IPS DF 6.9 (cell line): ENCODE results near the gene PROSER3.
A peak's percentile ranks its signal among the peaks of the same experiment; 100 is the strongest.

Experiments
- DNase-seq: peaks from one replicate; pipeline ENCODE4 v3.0.0-alpha.2; 2013; ENCODE audit warnings: low read depth, low spot score
- H3K27ac ChIP-seq: one replicate; pipeline ENCODE4 v1.5.1; 2013; ENCODE audit warnings: low read length, control low read depth
- H3K27me3 ChIP-seq: 2 replicates; pipeline ENCODE4 v1.6.1; 2013; ENCODE audit warnings: mild to moderate bottlenecking, low read length; ENCODE audit not compliant: control insufficient read depth, insufficient read depth
- H3K36me3 ChIP-seq: 2 replicates; pipeline ENCODE4 v1.6.1; 2013; ENCODE audit warnings: low read length; ENCODE audit not compliant: control insufficient read depth, insufficient read depth
- H3K4me1 ChIP-seq: 2 replicates; pipeline ENCODE4 v1.6.1; 2013; ENCODE audit warnings: low read length; ENCODE audit not compliant: control insufficient read depth, insufficient read depth
- H3K4me3 ChIP-seq: 2 replicates; pipeline ENCODE4 v1.5.1; 2013; ENCODE audit warnings: mild to moderate bottlenecking, low read length
- H3K9me3 ChIP-seq: 2 replicates; pipeline ENCODE4 v1.6.1; 2013; ENCODE audit warnings: low read length, inconsistent platforms; ENCODE audit not compliant: control insufficient read depth, insufficient read depth
- WGBS: extraction: QIAGEN DNeasy Blood & Tissue Kit; methylation state at CpG from one replicate; pipeline ENCODE4 v1.1.7; 2013; ENCODE audit warnings: mixed read lengths, missing lambda C conversion rate; ENCODE audit not compliant: insufficient read length, insufficient coverage; 5-methylcytosine and 5-hydroxymethylcytosine counted together

PROSER3 gene

DNA sequence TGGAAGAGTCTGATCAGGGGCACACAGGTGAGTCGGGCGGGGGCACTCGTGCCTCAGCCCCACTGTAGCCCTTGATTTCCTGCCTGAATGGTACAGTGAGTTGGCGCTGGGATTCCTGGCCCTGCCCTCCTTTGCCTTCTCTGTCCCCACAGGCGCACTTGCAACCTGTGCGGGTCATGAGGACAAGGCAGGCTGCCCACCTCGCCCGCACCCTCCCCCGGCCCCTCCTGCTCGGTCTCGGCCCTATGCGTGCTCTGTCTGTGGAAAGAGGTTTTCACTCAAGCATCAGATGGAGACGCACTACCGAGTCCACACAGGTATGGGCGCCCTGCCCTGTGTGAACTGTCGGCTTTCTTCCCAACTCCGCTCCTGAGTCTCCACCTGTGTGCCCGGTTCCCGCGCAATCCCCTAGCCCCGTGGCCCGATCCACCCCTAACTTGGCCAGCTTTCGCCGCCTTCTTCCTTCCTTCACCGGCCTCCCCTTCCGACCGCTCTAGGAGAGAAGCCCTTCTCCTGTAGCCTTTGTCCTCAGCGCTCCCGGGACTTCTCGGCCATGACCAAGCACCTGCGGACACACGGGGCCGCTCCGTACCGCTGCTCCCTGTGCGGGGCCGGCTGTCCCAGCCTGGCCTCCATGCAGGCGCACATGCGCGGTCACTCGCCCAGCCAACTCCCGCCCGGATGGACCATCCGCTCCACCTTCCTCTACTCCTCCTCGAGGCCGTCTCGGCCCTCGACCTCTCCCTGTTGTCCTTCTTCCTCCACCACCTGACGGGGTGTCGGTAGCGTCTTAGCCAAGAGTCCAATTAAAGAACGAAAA is 41.8 kb upstream of the PROSER3 start:
- Histone ChIP-seq H3K4me1 (peaks cover 8% of the 10 kb centered on the region), H3K4me3 (peak overlapping the region; percentile 74; the same call in 1 of the 2 replicates), H3K27ac (no peak overlapping the region), H3K9me3 (no peaks in the 10 kb centered on the region), H3K27me3 (no peaks in the 10 kb centered on the region), H3K36me3 (peaks cover 8% of the 10 kb centered on the region; the same call in 1 of the 2 replicates)
- DNase-seq, result no peak
- no CpG with 5 or more reads among the region's 52 CpGs for WGBS

DNA sequence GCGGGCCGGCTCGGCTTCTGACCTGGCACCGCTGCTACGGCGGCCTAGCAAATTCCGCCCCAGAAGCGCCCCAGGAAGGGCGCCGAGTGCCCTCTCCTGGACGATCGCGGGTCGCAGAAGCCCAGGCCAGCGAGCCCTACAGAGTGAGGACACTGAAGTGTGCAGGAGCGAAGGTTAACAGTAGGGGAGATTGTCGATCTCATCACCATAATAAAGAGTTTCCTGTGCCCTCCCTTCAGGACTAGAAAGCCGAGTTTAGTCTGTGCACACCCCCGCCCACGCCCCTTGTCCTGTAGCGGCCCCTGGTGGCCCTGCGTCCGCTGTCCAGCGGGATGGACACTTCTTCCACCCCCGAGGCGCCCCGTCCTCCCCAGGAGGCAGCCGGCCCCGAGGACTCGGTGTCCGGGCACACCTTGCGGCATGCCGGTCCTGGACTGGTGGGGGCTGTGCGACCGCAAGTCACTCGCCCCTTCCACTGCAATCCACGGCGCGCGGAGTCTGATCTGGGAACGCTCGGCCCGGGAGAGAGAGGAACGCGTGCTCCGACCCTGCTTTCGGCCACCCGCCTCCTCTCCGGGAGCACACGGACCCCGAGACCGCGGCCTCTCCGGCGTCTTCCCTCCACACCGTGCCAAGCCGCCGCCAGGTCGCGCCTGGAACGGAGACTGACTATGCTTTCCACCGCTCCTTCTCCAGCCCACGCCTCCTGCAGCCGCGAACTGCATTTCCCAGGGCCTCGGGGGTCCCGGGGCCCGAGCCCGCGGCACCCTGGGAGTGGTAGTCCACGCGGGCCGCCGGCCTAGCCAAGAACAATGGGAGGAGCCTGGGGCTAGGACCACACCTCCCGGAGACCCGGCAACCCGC is 40.9 kb upstream of the PROSER3 start:
- Histone ChIP-seq H3K9me3 (no peaks in the 10 kb centered on the region), H3K36me3 (peaks cover 12% of the 10 kb centered on the region), H3K4me3 (peak overlapping the region; percentile 74), H3K4me1 (peaks cover 8% of the 10 kb centered on the region), H3K27ac (no peak overlapping the region), H3K27me3 (no peaks in the 10 kb centered on the region)
- WGBS, result no CpG with 5 or more reads among the region's 77 CpGs
- DNase-seq, result peak; percentile 93

DNA sequence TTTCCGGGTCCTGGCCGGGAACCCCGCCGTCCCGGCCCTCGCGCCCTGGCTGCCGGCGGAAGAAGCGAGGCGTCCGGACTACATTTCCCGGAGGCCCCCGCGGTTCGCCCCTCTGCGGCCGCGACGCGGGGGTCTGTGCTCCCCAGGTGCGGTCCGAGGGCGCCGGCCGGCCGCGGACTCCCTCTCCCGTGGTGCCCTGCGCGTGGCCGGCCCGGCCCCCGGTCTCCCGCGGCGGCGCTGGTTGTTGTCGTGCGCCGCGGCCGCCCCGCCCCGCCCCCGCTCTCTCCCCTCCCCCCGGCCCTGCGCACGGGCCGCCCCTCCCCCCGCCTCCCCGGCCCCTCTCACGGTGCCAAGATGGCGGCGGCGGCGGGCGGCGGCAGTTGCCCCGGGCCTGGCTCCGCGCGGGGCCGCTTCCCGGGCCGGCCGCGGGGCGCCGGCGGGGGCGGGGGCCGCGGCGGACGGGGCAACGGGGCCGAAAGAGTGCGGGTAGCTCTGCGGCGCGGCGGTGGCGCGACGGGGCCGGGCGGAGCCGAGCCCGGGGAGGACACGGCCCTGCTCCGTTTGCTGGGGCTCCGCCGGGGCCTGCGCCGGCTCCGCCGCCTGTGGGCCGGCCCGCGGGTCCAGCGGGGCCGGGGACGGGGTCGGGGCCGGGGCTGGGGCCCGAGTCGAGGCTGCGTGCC is 40.2 kb upstream of the PROSER3 start, which contains the start of gene KMT2B:
KMT2B (plus strand) TSS at position 339 of the 680 bp plus-strand sequence; CDS start at position 355, 16 bp downstream.
- Histone ChIP-seq H3K27me3 (no peaks in the 10 kb centered on the region), H3K27ac (no peak within 1 kb of the TSS), H3K4me3 (peak within 1 kb of the TSS; percentile 89), H3K36me3 (peaks cover 19% of the 10 kb centered on the region), H3K4me1 (peaks cover 8% of the 10 kb centered on the region), H3K9me3 (no peaks in the 10 kb centered on the region)
- no peak for DNase-seq
- no CpG with 5 or more reads among the region's 109 CpGs for WGBS

DNA sequence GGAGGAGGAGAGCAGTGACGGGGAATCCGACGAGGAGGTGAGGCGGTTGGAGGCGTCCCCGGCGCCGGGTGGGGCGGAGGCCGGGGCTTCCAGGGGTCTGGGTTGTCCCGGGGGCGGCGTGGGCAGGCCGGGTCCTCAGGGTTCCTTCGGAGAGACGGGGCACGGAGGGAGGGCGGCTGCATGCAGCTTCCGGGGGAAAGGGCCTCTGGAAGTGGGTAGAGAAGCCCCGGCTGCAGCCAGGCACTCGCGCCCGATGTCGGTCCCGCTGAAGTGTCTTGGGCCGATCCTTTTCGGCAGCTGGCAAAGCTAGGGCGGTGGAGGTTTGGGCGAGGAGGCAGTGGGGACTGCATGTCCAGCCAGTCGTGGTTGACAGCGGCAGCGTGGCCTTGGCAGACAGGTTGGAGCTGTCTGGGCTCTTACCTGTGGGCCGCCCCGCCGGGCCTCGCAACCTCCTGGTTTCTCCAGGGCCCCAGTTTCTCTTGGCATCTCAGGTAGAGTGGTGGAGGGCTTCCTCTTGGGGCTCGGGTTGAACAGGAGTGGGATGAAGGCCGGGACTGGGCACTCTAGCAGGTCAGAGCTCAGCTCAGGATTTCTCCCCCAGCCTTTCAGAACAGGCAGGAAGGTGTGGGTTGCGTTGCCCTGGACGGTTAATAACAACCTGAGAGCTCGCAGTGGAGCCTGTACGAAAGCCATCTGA is 39.5 kb upstream of the PROSER3 start:
- no peak overlapping the region for H3K27ac ChIP-seq
- no peaks in the 10 kb centered on the region for H3K9me3 ChIP-seq
- WGBS, result no CpG with 5 or more reads among the region's 42 CpGs
- H3K4me1 ChIP-seq, result peaks cover 8% of the 10 kb centered on the region
- no peak for DNase-seq
- H3K27me3 ChIP-seq, result no peaks in the 10 kb centered on the region
- H3K4me3 ChIP-seq, result peak overlapping the region; percentile 89
- peaks cover 26% of the 10 kb centered on the region for H3K36me3 ChIP-seq

DNA sequence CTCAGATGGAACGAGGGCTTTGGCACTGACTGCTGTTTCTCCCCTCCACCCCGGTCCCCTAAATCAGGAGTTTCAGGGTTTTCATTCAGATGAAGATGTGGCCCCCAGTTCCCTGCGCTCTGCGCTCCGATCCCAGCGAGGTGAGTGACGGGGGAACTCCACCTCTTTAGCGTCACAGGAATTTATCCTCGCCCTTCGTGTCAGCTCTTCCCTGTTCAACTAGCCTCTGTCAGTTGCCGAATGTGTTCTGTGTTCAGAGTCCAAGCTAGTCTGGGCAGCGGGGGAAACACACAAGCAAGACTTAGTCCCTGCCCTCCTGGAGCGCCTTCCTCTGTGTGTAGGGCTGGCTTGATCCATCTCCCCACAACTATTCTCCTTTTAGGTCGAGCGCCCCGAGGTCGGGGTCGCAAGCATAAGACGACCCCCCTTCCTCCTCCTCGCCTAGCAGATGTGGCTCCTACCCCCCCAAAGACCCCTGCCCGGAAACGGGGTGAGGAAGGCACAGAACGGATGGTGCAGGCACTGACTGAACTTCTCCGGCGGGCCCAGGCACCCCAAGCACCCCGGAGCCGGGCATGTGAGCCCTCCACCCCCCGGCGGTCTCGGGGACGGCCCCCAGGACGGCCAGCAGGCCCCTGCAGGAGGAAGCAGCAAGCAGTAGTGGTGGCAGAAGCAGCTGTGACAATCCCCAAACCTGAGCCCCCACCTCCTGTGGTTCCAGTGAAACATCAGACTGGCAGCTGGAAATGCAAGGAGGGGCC is 38.4 kb upstream of the PROSER3 start:
- H3K36me3 ChIP-seq, result peaks cover 36% of the 10 kb centered on the region
- no CpG with 5 or more reads among the region's 32 CpGs for WGBS
- no peak overlapping the region for H3K27ac ChIP-seq
- no peaks in the 10 kb centered on the region for H3K27me3 ChIP-seq
- no peak for DNase-seq
- peaks cover 6% of the 10 kb centered on the region for H3K4me1 ChIP-seq
- H3K9me3 ChIP-seq, result no peaks in the 10 kb centered on the region
- H3K4me3 ChIP-seq, result no peak overlapping the region

DNA sequence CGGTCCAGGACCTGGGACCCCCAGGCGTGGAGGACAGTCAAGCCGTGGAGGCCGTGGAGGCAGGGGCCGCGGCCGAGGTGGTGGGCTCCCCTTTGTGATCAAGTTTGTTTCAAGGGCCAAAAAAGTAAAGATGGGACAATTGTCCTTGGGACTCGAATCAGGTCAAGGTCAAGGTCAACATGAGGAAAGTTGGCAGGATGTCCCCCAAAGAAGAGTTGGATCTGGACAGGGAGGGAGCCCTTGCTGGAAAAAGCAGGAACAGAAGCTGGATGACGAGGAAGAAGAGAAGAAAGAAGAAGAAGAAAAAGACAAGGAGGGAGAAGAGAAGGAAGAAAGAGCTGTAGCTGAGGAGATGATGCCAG is 37.8 kb upstream of the PROSER3 start:
- no peaks in the 10 kb centered on the region for H3K9me3 ChIP-seq
- H3K4me1 ChIP-seq, result peaks cover 6% of the 10 kb centered on the region
- no CpG with 5 or more reads among the region's 9 CpGs for WGBS
- H3K27ac ChIP-seq, result no peak overlapping the region
- H3K4me3 ChIP-seq, result no peak overlapping the region
- H3K36me3 ChIP-seq, result peaks cover 41% of the 10 kb centered on the region
- no peaks in the 10 kb centered on the region for H3K27me3 ChIP-seq
- no peak for DNase-seq

DNA sequence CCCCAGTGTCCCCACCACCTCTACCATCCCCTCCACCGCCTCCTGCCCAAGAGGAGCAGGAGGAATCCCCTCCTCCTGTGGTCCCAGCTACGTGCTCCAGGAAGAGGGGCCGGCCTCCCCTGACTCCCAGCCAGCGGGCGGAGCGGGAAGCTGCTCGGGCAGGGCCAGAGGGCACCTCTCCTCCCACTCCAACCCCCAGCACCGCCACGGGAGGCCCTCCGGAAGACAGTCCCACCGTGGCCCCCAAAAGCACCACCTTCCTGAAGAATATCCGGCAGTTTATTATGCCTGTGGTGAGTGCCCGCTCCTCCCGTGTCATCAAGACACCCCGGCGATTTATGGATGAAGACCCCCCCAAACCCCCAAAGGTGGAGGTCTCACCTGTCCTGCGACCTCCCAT is 37.3 kb upstream of the PROSER3 start:
- Histone ChIP-seq H3K36me3 (peaks cover 46% of the 10 kb centered on the region), H3K27ac (no peak overlapping the region)
- DNase-seq, result no peak

DNA sequence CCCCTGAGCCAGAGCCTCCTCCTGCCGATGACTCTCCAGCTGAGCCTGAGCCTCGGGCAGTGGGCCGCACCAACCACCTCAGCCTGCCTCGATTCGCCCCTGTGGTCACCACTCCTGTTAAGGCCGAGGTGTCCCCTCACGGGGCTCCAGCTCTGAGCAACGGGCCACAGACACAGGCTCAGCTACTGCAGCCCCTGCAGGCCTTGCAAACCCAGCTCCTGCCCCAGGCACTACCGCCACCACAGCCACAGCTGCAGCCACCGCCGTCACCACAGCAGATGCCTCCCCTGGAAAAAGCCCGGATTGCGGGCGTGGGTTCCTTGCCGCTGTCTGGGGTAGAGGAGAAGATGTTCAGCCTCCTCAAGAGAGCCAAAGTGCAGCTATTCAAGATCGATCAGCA is 36.6 kb upstream of the PROSER3 start:
- Histone ChIP-seq H3K4me1 (no peaks in the 10 kb centered on the region; the same call in 1 of the 2 replicates), H3K27me3 (no peaks in the 10 kb centered on the region), H3K36me3 (peaks cover 50% of the 10 kb centered on the region), H3K27ac (no peak overlapping the region), H3K9me3 (no peaks in the 10 kb centered on the region), H3K4me3 (no peak overlapping the region)
- no CpG with 5 or more reads among the region's 16 CpGs for WGBS
- no peak for DNase-seq

More for the DNA sequence above, 37.3 kb upstream of the PROSER3 start:
- WGBS, result no CpG with 5 or more reads among the region's 17 CpGs
- Histone ChIP-seq H3K4me1 (peaks cover 2% of the 10 kb centered on the region), H3K27me3 (no peaks in the 10 kb centered on the region), H3K4me3 (no peak overlapping the region), H3K9me3 (no peaks in the 10 kb centered on the region)

DNA sequence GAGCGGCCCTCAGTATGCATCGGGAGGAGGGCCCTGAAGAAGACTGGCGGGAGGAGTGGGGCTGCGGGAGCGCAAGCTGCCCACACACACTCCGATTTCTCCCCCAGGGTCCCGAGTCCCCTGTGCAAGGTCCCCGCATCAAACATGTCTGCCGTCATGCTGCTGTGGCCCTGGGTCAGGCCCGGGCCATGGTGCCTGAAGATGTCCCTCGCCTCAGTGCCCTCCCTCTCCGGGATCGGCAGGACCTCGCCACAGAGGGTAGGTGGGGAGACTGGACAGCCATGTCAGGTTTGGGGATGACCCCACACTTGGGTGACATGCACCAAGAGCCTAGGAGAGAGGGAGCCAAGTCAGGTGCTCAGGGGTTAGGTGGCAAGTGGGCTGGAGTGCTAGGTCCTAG is 35.5 kb upstream of the PROSER3 start:
- H3K9me3 ChIP-seq, result no peaks in the 10 kb centered on the region
- H3K4me3 ChIP-seq, result no peak overlapping the region
- no peak for DNase-seq
- WGBS, result no CpG with 5 or more reads among the region's 14 CpGs
- H3K4me1 ChIP-seq, result no peaks in the 10 kb centered on the region; the same call in 1 of the 2 replicates
- H3K36me3 ChIP-seq, result peaks cover 54% of the 10 kb centered on the region
- no peaks in the 10 kb centered on the region for H3K27me3 ChIP-seq
- no peak overlapping the region for H3K27ac ChIP-seq
